Muscle layer of colon (tissue), 2 donors: ENCODE data around the gene CHP2.
"Not testable (repeated sequence)": the region's sequence is repeated elsewhere in the genome, so short reads cannot be mapped to it uniquely, and the experiment has no call there.

ENCODE experiments used
- H3K27ac ChIP-seq: one replicate; pipeline ENCODE4 v1.7.0; 2013; ENCODE audit warnings: low read depth, mild to moderate bottlenecking, low read length, moderate library complexity
- H3K27me3 ChIP-seq, 2 donors: one replicate each; pipeline ENCODE4 v1.7.0; 2013; ENCODE audit warnings: low read length in 2 of 2, mild to moderate bottlenecking in 2 of 2; ENCODE audit not compliant: insufficient read depth in 2 of 2, control insufficient read depth in 1 of 2
- H3K36me3 ChIP-seq: one replicate; pipeline ENCODE4 v1.7.0; 2013; ENCODE audit warnings: mild to moderate bottlenecking, low read length; ENCODE audit not compliant: insufficient read depth
- H3K4me1 ChIP-seq: one replicate; pipeline ENCODE4 v1.7.0; 2013; ENCODE audit warnings: mild to moderate bottlenecking, low read length; ENCODE audit not compliant: insufficient read depth
- H3K4me3 ChIP-seq, 2 donors: one replicate each; pipeline ENCODE4 v1.7.0; 2013; ENCODE audit warnings: low read length in 2 of 2, low read depth in 1 of 2, mild to moderate bottlenecking in 1 of 2, moderate library complexity in 1 of 2
- H3K9ac ChIP-seq: one replicate; pipeline ENCODE4 v1.7.0; 2013; ENCODE audit warnings: low read length
- H3K9me3 ChIP-seq: one replicate; pipeline ENCODE4 v1.7.0; 2013; ENCODE audit warnings: mild to moderate bottlenecking, low read length
- donor health status: abdominal sarcoma.
- donor health status: Adenocarcinoma of cecum.

Gene CHP2

DNA sequence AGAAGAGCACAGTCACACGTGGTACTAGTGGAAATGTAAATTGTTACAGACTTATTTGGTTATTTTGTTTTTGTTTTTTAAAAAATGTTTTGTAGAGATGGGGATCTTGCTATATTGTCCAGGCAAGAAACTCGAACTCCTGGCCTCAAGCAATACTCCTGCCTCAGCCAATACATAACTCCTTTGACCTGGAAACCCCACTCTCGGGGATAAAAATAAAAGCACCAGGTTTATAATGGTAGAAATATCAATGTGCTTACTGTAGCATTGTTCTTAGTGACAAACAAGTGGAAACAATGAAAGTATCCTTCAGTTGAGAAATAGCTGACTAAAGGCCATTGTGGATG is 30.1 kb upstream of the CHP2 start:
- H3K27me3 ChIP-seq, result no peaks in the 10 kb centered on the region
- H3K9ac ChIP-seq, result no peak overlapping the region
- no peaks in the 10 kb centered on the region for H3K4me1 ChIP-seq
- no peak overlapping the region for H3K4me3 ChIP-seq
- no peak overlapping the region for H3K27ac ChIP-seq
- H3K9me3 ChIP-seq, result no peaks in the 10 kb centered on the region
- H3K36me3 ChIP-seq, result no peaks in the 10 kb centered on the region

DNA sequence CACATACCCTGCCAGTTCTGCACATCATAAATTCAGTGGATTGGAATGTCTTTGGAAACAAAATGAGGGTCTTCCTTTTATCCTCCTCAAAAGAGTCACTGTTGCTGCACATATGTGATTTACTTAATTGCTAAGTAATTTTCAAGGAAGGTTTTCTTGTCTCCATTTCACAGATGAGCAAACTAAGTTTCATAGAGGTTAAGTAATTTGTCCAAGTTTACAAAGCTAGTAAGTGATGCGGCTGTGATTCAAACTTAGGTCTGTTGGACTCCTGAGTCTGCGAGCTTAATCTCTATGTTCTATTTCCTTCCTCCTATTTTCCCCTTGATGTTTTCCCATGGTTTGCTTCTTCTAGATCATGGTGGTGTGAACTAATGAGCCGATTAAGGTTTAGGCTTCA is 28.1 kb upstream of the CHP2 start:
- Histone ChIP-seq H3K36me3 (no peaks in the 10 kb centered on the region), H3K4me1 (no peaks in the 10 kb centered on the region), H3K27me3 (no peaks in the 10 kb centered on the region), H3K4me3 (no peak overlapping the region), H3K9me3 (no peaks in the 10 kb centered on the region), H3K9ac (no peak overlapping the region), H3K27ac (no peak overlapping the region)

DNA sequence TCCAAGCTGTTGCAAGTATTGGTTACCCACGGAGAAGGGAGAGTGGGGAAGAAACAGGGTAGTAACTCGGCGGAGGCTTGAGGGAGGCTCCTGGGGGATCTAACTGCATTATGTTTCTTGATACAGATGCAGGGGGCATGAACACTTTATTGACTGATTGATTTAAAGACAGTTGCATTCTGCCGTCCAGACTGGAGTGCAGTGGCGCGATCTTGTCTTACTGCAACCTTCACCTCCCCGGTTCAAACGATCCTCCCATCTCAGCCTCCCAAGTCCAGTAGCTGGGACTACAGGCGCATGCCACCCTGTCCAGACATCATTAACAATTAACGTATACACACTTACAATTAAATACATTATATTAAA is 26.7 kb upstream of the CHP2 start:
- Histone ChIP-seq H3K4me1 (no peaks in the 10 kb centered on the region), H3K27ac (no peak overlapping the region), H3K9ac (no peak overlapping the region), H3K27me3 (no peaks in the 10 kb centered on the region), H3K4me3 (no peak overlapping the region), H3K36me3 (no peaks in the 10 kb centered on the region), H3K9me3 (no peaks in the 10 kb centered on the region)

GRCh38 chr16:23729503-23730424 is 25.1 kb upstream of the CHP2 start:
- H3K9ac ChIP-seq, result no peak overlapping the region
- H3K4me3 ChIP-seq, result no peak overlapping the region
- no peaks in the 10 kb centered on the region for H3K4me1 ChIP-seq
- no peaks in the 10 kb centered on the region for H3K27me3 ChIP-seq
- H3K9me3 ChIP-seq, result no peaks in the 10 kb centered on the region
- no peaks in the 10 kb centered on the region for H3K36me3 ChIP-seq
- H3K27ac ChIP-seq, result no peak overlapping the region

DNA sequence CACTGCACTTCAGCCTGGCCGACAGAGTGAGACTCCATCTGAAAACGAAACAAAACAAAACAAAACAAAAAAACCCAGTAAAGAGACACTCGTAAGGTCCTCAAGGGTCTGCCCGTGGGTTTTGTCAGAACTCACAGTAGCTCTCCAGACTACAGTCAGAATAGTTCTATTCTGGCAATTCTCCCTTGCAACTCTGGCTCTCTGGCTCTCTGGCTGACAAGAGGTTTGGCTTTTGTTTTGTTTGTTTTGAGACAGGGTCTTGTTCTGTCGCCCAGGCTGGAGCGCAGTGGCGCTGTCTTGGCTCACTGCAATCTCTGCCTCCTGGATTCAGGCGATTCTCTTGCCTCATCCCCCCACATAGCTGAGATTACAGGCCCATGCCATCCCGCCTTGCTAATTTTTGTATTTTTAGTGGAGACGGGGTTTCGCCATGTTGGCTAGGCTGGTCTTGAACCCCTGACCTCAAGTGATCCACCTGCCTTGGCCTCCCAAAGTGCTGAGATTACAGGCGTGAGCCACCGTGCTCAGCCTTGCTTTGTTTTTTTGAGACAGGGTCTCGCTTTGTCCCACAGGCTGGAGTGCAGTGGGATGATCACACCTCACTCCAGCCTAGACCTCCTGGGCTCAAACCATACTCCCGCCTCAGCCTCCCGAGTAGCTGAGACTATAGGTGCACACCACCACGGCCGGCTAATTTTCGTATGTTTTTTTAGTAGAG is 20.5 kb upstream of the CHP2 start:
- no peak overlapping the region for H3K4me3 ChIP-seq
- H3K27me3 ChIP-seq, result no peaks in the 10 kb centered on the region
- H3K9me3 ChIP-seq, result no peaks in the 10 kb centered on the region
- no peak overlapping the region for H3K9ac ChIP-seq
- H3K36me3 ChIP-seq, result no peaks in the 10 kb centered on the region
- no peak overlapping the region for H3K27ac ChIP-seq
- no peaks in the 10 kb centered on the region for H3K4me1 ChIP-seq

DNA sequence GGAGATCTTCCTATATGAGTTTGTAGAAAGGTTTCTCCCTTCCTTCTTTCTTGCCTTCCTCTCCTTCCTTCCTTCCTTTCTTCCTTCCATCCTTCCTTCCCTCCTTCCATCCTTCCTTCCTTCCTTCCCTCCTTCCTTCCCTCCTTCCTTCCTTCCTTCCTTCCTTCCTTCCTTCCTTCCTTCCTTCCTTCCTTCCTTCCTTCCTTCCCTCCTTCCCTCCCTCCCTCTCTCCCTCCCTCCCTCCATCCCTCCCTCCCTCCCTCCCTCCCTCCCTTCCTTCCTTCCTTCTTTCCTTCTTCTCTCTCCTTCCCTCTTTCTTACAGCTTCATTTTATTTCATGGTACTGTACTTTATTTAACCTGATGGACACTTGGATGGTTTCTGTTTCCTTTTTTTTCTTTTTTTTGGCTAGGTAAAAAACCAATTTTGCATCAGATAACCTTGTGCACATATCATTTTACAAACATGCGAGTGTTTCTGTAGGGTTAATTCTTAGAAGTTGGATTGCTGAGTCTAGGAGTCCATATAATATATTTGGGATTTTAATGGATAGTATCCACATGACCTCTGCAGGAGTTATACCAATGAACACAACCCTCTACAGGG is 17.3 kb upstream of the CHP2 start:
- not testable (repeated sequence) for H3K27me3 ChIP-seq, H3K4me3 ChIP-seq, H3K9ac ChIP-seq, H3K4me1 ChIP-seq, H3K9me3 ChIP-seq, H3K36me3 ChIP-seq, H3K27ac ChIP-seq

- H3K36me3 ChIP-seq, result no peaks in the 10 kb centered on the region
- no peaks in the 10 kb centered on the region for H3K27me3 ChIP-seq
- H3K4me3 ChIP-seq, result no peak overlapping the region
- H3K9ac ChIP-seq, result no peak overlapping the region
- H3K27ac ChIP-seq, result no peak overlapping the region
- H3K4me1 ChIP-seq, result no peaks in the 10 kb centered on the region
- no peaks in the 10 kb centered on the region for H3K9me3 ChIP-seq
Measured at GRCh38 chr16:23739516-23739915, 15.3 kb upstream of the CHP2 start.

DNA sequence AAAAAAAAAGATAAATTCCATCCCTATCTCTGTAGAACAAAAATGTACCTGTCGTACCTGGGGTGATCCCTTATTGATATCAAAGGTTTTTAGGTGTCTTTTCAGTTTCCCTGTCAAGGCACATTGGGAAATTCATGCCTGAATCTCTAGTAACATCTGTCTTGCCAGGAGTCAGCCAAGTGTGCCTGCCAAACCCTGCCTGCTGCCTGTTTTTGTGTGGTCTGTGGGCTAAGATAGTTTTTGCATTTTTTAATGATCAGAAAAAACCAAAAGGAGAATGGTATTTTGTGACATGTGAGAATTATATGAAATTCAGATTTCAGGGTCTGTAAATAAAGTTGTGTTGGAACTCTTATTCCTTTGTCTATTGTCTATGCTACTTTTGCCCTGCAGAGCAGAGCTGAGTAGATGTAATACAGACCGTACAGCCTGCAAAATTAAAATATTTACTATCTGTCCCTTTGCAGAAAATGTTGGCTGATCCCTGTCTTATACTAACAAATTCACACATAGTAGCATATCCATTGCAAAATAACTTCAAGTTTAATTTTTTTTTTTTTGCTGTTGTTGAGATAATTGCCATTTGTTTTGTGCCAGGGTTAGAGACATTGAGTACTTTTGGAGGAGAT is 13.0 kb upstream of the CHP2 start:
- no peaks in the 10 kb centered on the region for H3K4me1 ChIP-seq
- H3K9ac ChIP-seq, result no peak overlapping the region
- H3K9me3 ChIP-seq, result no peaks in the 10 kb centered on the region
- no peak overlapping the region for H3K4me3 ChIP-seq
- H3K36me3 ChIP-seq, result no peaks in the 10 kb centered on the region
- no peaks in the 10 kb centered on the region for H3K27me3 ChIP-seq
- H3K27ac ChIP-seq, result no peak overlapping the region

GRCh38 chr16:23742766-23743165 is 12.1 kb upstream of the CHP2 start:
- Histone ChIP-seq H3K4me3 (no peak overlapping the region), H3K36me3 (no peaks in the 10 kb centered on the region), H3K4me1 (no peaks in the 10 kb centered on the region), H3K27me3 (no peaks in the 10 kb centered on the region), H3K27ac (no peak overlapping the region), H3K9me3 (no peaks in the 10 kb centered on the region), H3K9ac (no peak overlapping the region)

- Histone ChIP-seq H3K36me3 (no peaks in the 10 kb centered on the region), H3K27ac (no peak overlapping the region), H3K9me3 (no peaks in the 10 kb centered on the region), H3K4me3 (no peak overlapping the region), H3K27me3 (no peaks in the 10 kb centered on the region), H3K4me1 (no peaks in the 10 kb centered on the region), H3K9ac (no peak overlapping the region)
Measured at GRCh38 chr16:23745263-23745662, 9.6 kb upstream of the CHP2 start.

GRCh38 chr16:23748630-23749029 is 6.2 kb upstream of the CHP2 start:
- H3K4me3 ChIP-seq, result no peak overlapping the region
- peaks cover 0 to under 1% of the 10 kb centered on the region in 2 donors for H3K27me3 ChIP-seq
- H3K9me3 ChIP-seq, result no peaks in the 10 kb centered on the region
- H3K36me3 ChIP-seq, result no peaks in the 10 kb centered on the region
- H3K4me1 ChIP-seq, result no peaks in the 10 kb centered on the region
- H3K27ac ChIP-seq, result no peak overlapping the region
- no peak overlapping the region for H3K9ac ChIP-seq
